ENCODE results near the gene NOVA1. TPM values are rescaled to one million over a fixed set of nuclear protein-coding genes. Genes with fewer than 3 reads are reported as not detected.

Gene NOVA1
- total and polyA plus RNA-seq, 2 of the 4 experiments (the other 2 are of a cell fraction), result 0.90 to 3.0 TPM

DNA sequence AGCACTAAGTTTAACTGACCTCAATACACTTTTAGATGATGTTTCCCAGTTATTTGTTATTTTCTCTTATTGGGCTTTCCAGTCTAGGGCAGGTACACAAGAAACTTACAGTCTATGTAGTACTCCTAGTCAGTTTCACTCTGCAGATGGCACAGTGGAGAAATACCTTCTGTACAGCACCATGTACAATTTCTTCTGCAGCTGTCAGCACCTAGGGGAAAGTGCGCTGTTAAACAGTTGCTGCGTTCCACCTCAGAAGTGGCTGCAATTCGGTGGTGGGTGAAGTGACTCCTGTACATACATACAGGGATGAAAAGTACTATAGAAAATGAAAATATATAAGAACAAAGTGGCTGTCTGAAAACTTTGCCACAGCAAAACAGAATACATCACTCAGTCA is 48.3 kb downstream of the NOVA1 start:
- no peak overlapping the region for H2BK20ac ChIP-seq (ENCODE audit: low read depth, low read length)
- dilution Hi-C loops (cut with HindIII; ENCODE audit: low sequenced_read_pairs, unreplicated experiment), result no loop called here
- no peak overlapping the region for H4K91ac ChIP-seq (ENCODE audit: insufficient read depth, low read depth, low read length)
- no peak overlapping the region for H2BK120ac ChIP-seq (ENCODE audit: low read depth, low read length)
- intact Hi-C loops (cut with micrococcal nuclease), result no loop called here
- no peak overlapping the region for H3K4me3 ChIP-seq (ENCODE audit: insufficient read depth, low read depth, low read length)
- no peak overlapping the region for H3K56ac ChIP-seq (ENCODE audit: extremely low read depth, insufficient read depth, low read length)
- H3K27me3 ChIP-seq (ENCODE audit: control insufficient read depth, insufficient read depth, low read length), result no peaks in the 10 kb centered on the region
- H3K9me3 ChIP-seq (ENCODE audit: control insufficient read depth, insufficient read depth, low read length), result no peaks in the 10 kb centered on the region
- H4K8ac ChIP-seq (ENCODE audit: low read depth in 2 of 2, low read length in 2 of 2), result no peak overlapping the region
- in situ Hi-C loops (cut with MboI; ENCODE audit: low sequenced_read_pairs), result no loop called here
- CTCF ChIA-PET, result no interaction called here
- no peak for TF ChIP-seq CHD1 (IDR thresholded peaks at IDR 0.05; ENCODE audit: low read depth, low read length)
- TF ChIP-seq, protein P1, sequence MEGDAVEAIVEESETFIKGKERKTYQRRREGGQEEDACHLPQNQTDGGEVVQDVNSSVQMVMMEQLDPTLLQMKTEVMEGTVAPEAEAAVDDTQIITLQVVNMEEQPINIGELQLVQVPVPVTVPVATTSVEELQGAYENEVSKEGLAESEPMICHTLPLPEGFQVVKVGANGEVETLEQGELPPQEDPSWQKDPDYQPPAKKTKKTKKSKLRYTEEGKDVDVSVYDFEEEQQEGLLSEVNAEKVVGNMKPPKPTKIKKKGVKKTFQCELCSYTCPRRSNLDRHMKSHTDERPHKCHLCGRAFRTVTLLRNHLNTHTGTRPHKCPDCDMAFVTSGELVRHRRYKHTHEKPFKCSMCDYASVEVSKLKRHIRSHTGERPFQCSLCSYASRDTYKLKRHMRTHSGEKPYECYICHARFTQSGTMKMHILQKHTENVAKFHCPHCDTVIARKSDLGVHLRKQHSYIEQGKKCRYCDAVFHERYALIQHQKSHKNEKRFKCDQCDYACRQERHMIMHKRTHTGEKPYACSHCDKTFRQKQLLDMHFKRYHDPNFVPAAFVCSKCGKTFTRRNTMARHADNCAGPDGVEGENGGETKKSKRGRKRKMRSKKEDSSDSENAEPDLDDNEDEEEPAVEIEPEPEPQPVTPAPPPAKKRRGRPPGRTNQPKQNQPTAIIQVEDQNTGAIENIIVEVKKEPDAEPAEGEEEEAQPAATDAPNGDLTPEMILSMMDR (conservative IDR thresholded peaks at IDR 0.05; ENCODE audit: low read depth, low read length), result no peak
- H3K18ac ChIP-seq (ENCODE audit: low read depth, low read length), result no peak overlapping the region
- H3K4me2 ChIP-seq (ENCODE audit: low read depth, low read length), result no peak overlapping the region
- H2BK15ac ChIP-seq (ENCODE audit: low read depth, low read length), result no peak overlapping the region
- H3K9me1 ChIP-seq (ENCODE audit: insufficient read depth, low read length), result no peaks in the 10 kb centered on the region
- BruUV-seq (replicated peaks), result no TSS peak
- POLR2A ChIA-PET (ENCODE audit: unreplicated experiment), result no interaction called here
- H3K36me3 ChIP-seq (ENCODE audit: control insufficient read depth, insufficient read depth, low read length), result no peaks in the 10 kb centered on the region
- WGBS, 2 experiments (ENCODE audit: extremely low coverage in 2 of 2, insufficient read length in 1 of 2), result no CpG with 5 or more reads among the region's 3 CpGs
- H3K79me1 ChIP-seq (ENCODE audit: low read depth in 1 of 2, low read length in 2 of 2), result no peaks in the 10 kb centered on the region
- no peak overlapping the region for H3K4ac ChIP-seq (ENCODE audit: low read depth, low read length)
- no peak overlapping the region for H3K27ac ChIP-seq (ENCODE audit: insufficient read depth, low read length)
- H4K5ac ChIP-seq (ENCODE audit: low read depth, low read length), result no peak overlapping the region
- H2AK9ac ChIP-seq (replicated peaks; ENCODE audit: low read depth, low read length, poor library complexity), result no peak overlapping the region
- H3K23ac ChIP-seq (ENCODE audit: low read depth, low read length), result no peak overlapping the region
- H2AK5ac ChIP-seq (ENCODE audit: low read depth, low read length), result no peak overlapping the region
- no peaks in the 10 kb centered on the region for H3K4me1 ChIP-seq (ENCODE audit: control insufficient read depth, insufficient read depth, low read length)
- no peak for DNase-seq
- H4K20me1 ChIP-seq (ENCODE audit: insufficient read depth, low read length), result no peaks in the 10 kb centered on the region
- no peak overlapping the region for H2BK5ac ChIP-seq (ENCODE audit: low read depth, low read length, poor library complexity, severe bottlenecking)
- H3K14ac ChIP-seq (replicated peaks; ENCODE audit: low read depth, low read length), result no peak overlapping the region
- ATAC-seq (ENCODE audit: low read depth), result no peak
- no peak overlapping the region for H3K9ac ChIP-seq (ENCODE audit: low read depth, low read length)
- no peak overlapping the region for H2AFZ ChIP-seq (replicated peaks; ENCODE audit: low read length, poor library complexity)
